GM12878 (cell line): ENCODE results near the gene GRIK2. TPM values are rescaled to one million over a fixed set of nuclear protein-coding genes. Genes with fewer than 3 reads are reported as not detected.

Experiments
- ATAC-seq: fragments of 200-7000 bp; cut with Tn5 transposase; 3 replicates; pipeline ENCODE4 v1.9.1; 2020; ENCODE audit warnings: mild to moderate bottlenecking, moderate library complexity
- BruUV-seq: library from RNA; stranded (reverse); fragments of 400-500 nt; replicated peaks from 2 replicates; lab custom pipeline; 2021; lab: Mats Ljungman, UMichigan
- CTCF ChIA-PET: fragments of 300-600 bp; sonication (Branson Sonifier 250); formaldehyde crosslinking; extraction: SDS; loops from one replicate; lab custom pipeline; 2021; ENCODE audit warnings: inconsistent platforms; lab: Yijun Ruan, JAX
- POLR2A ChIA-PET: fragments of 350-600 bp; formaldehyde crosslinking; extraction: SDS; loops from one replicate; lab custom pipeline; 2021; ENCODE audit warnings: inconsistent platforms; lab: Charles Lee
- RAD21 ChIA-PET: fragments of 300-600 bp; sonication (Branson Sonifier 250); formaldehyde crosslinking; loops from one replicate; lab custom pipeline; 2023; ENCODE audit warnings: antibody characterized with exemption; ENCODE audit not compliant: unreplicated experiment; lab: Charles Lee
- SMC1A ChIA-PET: fragments of 300-600 bp; sonication (Branson Sonifier 250); formaldehyde crosslinking; loops from one replicate; lab custom pipeline; 2023; ENCODE audit not compliant: unreplicated experiment, uncharacterized antibody; lab: Charles Lee
- DNase-seq: peaks from one replicate; pipeline ENCODE4 v3.0.0-alpha.2; 2011; ENCODE audit warnings: low read depth, low spot score
- FAIRE-seq: peaks from 3 replicates; lab custom pipeline; 2011; peaks lifted over from hg19 to GRCh38; lab: Jason Lieb, UNC
- H2AFZ ChIP-seq: 2 replicates; pipeline ENCODE4 v1.6.0; 2011; ENCODE audit warnings: low read depth, low read length, control low read depth; ENCODE audit not compliant: control insufficient read depth
- H3K27ac ChIP-seq: 2 replicates; pipeline ENCODE4 v1.5.1; 2011; ENCODE audit warnings: control low read depth; ENCODE audit not compliant: control insufficient read depth, insufficient read depth
- H3K27me3 ChIP-seq, 2 experiments: replicated peaks in 1 of 2; 2 replicates each; pipeline versions ENCODE4 v1.6.0 to v1.6.1; 2011; ENCODE audit warnings: low read length in 1 of 2; ENCODE audit not compliant: control insufficient read depth in 2 of 2, insufficient read depth in 2 of 2
- H3K36me3 ChIP-seq, 2 experiments: 2 replicates each; pipeline ENCODE4 v1.5.1; 2011; ENCODE audit warnings: low read length in 1 of 2; ENCODE audit not compliant: control insufficient read depth in 2 of 2, insufficient read depth in 2 of 2
- H3K4me1 ChIP-seq: 2 replicates; pipeline ENCODE4 v1.6.1; 2011; ENCODE audit warnings: mild to moderate bottlenecking, low read length, moderate library complexity, mixed read lengths; ENCODE audit not compliant: control insufficient read depth, insufficient read depth
- H3K4me2 ChIP-seq: 2 replicates; pipeline ENCODE4 v1.6.0; 2011; ENCODE audit warnings: control low read depth; ENCODE audit not compliant: control insufficient read depth, insufficient read depth
- H3K4me3 ChIP-seq: fragments of 200-600 bp; sonication (generic); 2 replicates; pipeline ENCODE4 v1.5.1; 2016
- H3K79me2 ChIP-seq: 2 replicates; pipeline ENCODE4 v1.6.0; 2011; ENCODE audit warnings: low read length; ENCODE audit not compliant: control insufficient read depth, insufficient read depth
- H3K9ac ChIP-seq: 2 replicates; pipeline ENCODE4 v1.8.0; 2011; ENCODE audit warnings: low read length, control low read depth, mixed read lengths; ENCODE audit not compliant: control insufficient read depth, insufficient read depth
- H3K9me3 ChIP-seq: replicated peaks from 3 replicates; pipeline ENCODE4 v1.5.1; 2011; ENCODE audit warnings: mild to moderate bottlenecking, low read length; ENCODE audit not compliant: control insufficient read depth, insufficient read depth
- H4K20me1 ChIP-seq: 2 replicates; pipeline ENCODE4 v1.6.0; 2011; ENCODE audit not compliant: control insufficient read depth, insufficient read depth
- CUX1 ChIP-seq: IDR thresholded peaks from 2 replicates; pipeline ENCODE4 v1.6.1; 2012; ENCODE audit warnings: improper control_type of control experiment, low read depth, low read length; ENCODE audit not compliant: insufficient replicate concordance
- EP300 ChIP-seq, 2 experiments: fragments of 150-350 bp in 1 of 2; IDR thresholded peaks; 2 replicates each; pipeline ENCODE4 v1.6.1; 2011 to 2012; ENCODE audit warnings: low read depth in 2 of 2, low read length in 2 of 2, borderline replicate concordance in 1 of 2, improper control_type of control experiment in 1 of 2, inconsistent platforms in 1 of 2; ENCODE audit not compliant: control insufficient read depth in 1 of 2
- HDAC2 ChIP-seq: fragments of 200-600 bp; sonication (generic); IDR thresholded peaks from 2 replicates; pipeline ENCODE4 v1.6.1; 2017
- PAX5 ChIP-seq: IDR thresholded peaks from 2 replicates; pipeline ENCODE4 v1.6.1; 2011; ENCODE audit warnings: low read depth, low read length, borderline replicate concordance
- PBX3 ChIP-seq: IDR thresholded peaks from 2 replicates; pipeline ENCODE4 v1.6.1; 2011; ENCODE audit warnings: mild to moderate bottlenecking, low read depth, low read length, moderate library complexity; ENCODE audit not compliant: insufficient replicate concordance
- RUNX3 ChIP-seq: IDR thresholded peaks from 2 replicates; pipeline ENCODE4 v1.6.1; 2012; ENCODE audit warnings: low read length, inconsistent platforms
- SKIL ChIP-seq: fragments of 450-650 bp; IDR thresholded peaks from 2 replicates; pipeline ENCODE4 v1.6.1; 2017; ENCODE audit warnings: mild to moderate bottlenecking, low read depth, inconsistent platforms; ENCODE audit not compliant: poor library complexity, severe bottlenecking
- TCF12 ChIP-seq: IDR thresholded peaks from 2 replicates; pipeline ENCODE4 v1.6.1; 2011; ENCODE audit warnings: low read depth, mild to moderate bottlenecking, low read length
- ZNF592 ChIP-seq: fragments of 450-650 bp; IDR thresholded peaks from 2 replicates; pipeline ENCODE4 v1.6.1; 2017; ENCODE audit warnings: mild to moderate bottlenecking, moderate library complexity
- WGBS: methylation state at CpG from one replicate; pipeline ENCODE4 v1.1.6; 2016; ENCODE audit warnings: low lambda C conversion rate; ENCODE audit not compliant: insufficient replicate concordance, insufficient coverage; ENCODE audit errors: missing lambda C conversion rate; 5-methylcytosine and 5-hydroxymethylcytosine counted together
- in situ Hi-C: fragments of 300-500 bp; cut with MboI; formaldehyde crosslinking; loops from 9 replicates; pipeline ENCODE4 v1.14.3; 2018; ENCODE audit warnings: mixed read lengths
- intact Hi-C: fragments of 100-400 bp; cut with micrococcal nuclease; formaldehyde crosslinking; loops from one replicate; pipeline ENCODE4 v1.14.2; 2022; ENCODE audit not compliant: unreplicated experiment
- polyA plus RNA-seq, 11 experiments: library from polyadenylated mRNA; depleted of rRNA in 4 of 11; unstranded in 6 of 11; stranded (reverse) in 5 of 11; fragments of >200 nt; fragmentation: Nextera tagmentation in 4 of 11; fragmentation: Illumina TruSeq in 1 of 11; extraction: Ambion mirVana in 4 of 11; extraction: Trizol in 1 of 11; gene quantifications; 1 replicate in 1 of 11; 2 replicates in 10 of 11; pipeline versions ENCODE4 v1.2.1 to v1.2.3, GENCODE V29; 2011 to 2016; ENCODE audit warnings: inconsistent platforms in 2 of 11, missing spikeins in 2 of 11, low read depth in 1 of 11
- total RNA-seq, 4 experiments: library from RNA; depleted of rRNA in 3 of 4; stranded (reverse); fragments of >200 nt in 3 of 4; fragmentation: Illumina TruSeq in 1 of 4; extraction: Trizol in 1 of 4; gene quantifications; 2 replicates each; pipeline versions ENCODE4 v1.2.1 to v1.2.3, GENCODE V29; 2013 to 2021

Gene GRIK2
- total and polyA plus RNA-seq, 10 of the 15 experiments (the other 5 are each of a cell fraction or from before 2014, with no cell fraction given) = not detected

GRCh38 chr6:101650402-101651100 is 257.0 kb downstream of the GRIK2 start:
- ChIA-PET POLR2A (no interaction called here), RAD21 (no interaction called here), SMC1A (interaction anchor here (1.0 kb wide), 1 partner anchor 19 kb away, joined by 3 read pairs; no protein-coding TSS in a partner anchor), CTCF (no interaction called here)
- in situ Hi-C loops (no loop called here), intact Hi-C loops (no loop called here)
- no peak overlapping the region for H3K27ac ChIP-seq
- BruUV-seq = no TSS peak
- no peaks in the 10 kb centered on the region for H3K36me3 ChIP-seq
- H3K79me2 ChIP-seq = no peaks in the 10 kb centered on the region
- H3K27me3 ChIP-seq = no peaks in the 10 kb centered on the region
- no peaks in the 10 kb centered on the region for H3K4me1 ChIP-seq
- no peaks in the 10 kb centered on the region for H4K20me1 ChIP-seq
- H3K9me3 ChIP-seq = no peaks in the 10 kb centered on the region
- 19% methylated on average over 3 of the region's 3 CpGs for WGBS
- DNase-seq = no peak
- no peak overlapping the region for H3K9ac ChIP-seq
- H3K4me2 ChIP-seq = no peak overlapping the region
- H2AFZ ChIP-seq = no peak overlapping the region
- no peak overlapping the region for H3K4me3 ChIP-seq
- ATAC-seq = no peak
- FAIRE-seq = no peak
- TF ChIP-seq EP300 (IDR thresholded peaks at IDR 0.05; ENCODE audit: borderline replicate concordance in 1 of 2, control insufficient read depth in 1 of 2, low read depth in 2 of 2, low read length in 2 of 2) (no peak), PBX3 (no peak), CUX1 (no peak), RUNX3 (no peak), ZNF592 (no peak), HDAC2 (no peak), PAX5 (no peak), TCF12 (no peak), SKIL (no peak)
